ENCODE results near the gene RAI1. TPM values are rescaled to one million over a fixed set of nuclear protein-coding genes. Genes with fewer than 3 reads are reported as not detected.

Gene RAI1
- total RNA-seq, 1 donor from 2014 or later, result 20.4 TPM

DNA sequence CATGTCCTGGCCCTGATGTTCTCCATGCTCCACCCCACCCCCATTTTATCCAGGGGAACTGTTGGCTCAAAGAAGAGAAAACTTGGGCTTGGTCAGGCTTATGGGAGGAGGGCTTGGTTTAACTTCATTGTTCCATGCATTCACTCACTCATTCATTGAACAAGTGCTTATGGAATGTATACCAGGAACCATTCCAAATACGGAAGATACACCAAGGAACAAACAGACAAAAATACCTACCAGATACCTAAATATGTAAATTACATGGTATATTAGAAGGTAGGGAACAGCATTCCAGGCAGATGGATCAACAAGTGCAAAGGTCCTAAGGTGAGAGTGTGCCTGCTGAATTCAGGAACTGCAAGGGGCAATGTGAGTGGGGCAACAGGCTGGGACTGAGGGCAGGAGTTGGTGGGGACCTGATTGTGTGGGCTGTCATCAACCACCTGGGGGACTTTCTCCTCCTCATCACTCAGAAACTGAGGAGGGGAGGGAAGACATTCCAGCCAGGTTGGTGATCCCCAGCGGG, 39.9 kb downstream of the RAI1 start:
- ATAC-seq, result peak; percentile 9

DNA sequence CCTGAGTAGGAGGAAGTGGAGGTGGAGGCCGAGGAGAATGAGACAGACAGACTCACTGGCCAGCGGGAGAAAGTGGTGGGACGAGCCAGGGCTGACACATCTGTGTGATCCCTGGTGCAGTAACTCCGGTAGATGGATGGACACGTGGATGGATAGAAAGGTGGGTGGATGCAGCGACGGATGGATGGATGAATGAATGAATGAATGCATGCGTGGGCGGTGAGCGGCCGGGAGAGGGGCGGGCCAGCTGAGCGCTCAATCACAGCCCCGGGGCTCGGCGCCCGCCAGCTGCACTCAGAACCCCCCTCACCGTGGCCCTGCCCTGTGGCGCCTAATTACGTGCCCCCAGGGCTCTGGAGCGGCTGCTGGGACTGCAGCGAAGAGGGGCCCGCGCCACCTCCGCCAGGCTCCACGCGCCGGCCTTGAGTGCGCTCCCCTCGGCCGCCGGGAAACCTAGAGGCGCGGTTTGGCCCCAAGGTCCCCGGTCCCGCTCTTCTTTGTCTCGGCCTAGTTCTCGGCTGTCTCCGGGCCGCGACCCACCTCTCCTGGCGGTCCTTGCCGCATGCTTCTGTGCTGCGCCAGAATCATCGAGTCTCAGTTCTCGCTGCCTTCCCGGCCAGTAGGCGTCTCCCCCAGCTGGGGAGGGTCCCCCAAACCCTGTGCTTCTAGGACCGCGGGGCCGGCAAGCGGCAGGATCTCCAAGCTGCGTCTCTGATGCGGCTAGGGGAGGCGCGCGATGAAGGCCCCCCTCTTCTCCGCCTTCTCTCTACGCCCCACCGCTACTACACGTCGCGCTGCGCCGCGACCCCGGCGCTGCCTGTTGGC, 41.0 kb downstream of the RAI1 start:
- ATAC-seq, result no peak

DNA sequence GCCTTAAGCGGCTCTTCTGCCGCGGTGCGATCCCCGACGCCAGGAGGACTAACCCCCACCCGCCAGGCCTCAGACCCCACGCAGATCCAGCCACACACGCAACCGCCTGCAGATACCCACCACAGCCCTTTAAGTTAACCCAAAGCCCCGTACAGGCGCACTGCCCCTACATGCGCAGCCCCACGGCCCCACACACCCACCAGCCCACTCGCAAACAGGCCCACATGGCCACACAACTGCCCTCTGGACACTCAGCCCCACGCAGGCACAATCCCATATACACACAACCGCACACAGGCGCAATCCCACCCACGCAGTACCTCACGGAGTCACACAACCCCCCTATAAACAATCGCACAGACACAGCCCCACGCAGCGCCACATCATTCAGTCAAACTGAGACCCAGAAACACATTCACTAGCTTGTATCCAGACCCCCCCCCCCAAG, 41.7 kb downstream of the RAI1 start:
- ATAC-seq, result no peak

DNA sequence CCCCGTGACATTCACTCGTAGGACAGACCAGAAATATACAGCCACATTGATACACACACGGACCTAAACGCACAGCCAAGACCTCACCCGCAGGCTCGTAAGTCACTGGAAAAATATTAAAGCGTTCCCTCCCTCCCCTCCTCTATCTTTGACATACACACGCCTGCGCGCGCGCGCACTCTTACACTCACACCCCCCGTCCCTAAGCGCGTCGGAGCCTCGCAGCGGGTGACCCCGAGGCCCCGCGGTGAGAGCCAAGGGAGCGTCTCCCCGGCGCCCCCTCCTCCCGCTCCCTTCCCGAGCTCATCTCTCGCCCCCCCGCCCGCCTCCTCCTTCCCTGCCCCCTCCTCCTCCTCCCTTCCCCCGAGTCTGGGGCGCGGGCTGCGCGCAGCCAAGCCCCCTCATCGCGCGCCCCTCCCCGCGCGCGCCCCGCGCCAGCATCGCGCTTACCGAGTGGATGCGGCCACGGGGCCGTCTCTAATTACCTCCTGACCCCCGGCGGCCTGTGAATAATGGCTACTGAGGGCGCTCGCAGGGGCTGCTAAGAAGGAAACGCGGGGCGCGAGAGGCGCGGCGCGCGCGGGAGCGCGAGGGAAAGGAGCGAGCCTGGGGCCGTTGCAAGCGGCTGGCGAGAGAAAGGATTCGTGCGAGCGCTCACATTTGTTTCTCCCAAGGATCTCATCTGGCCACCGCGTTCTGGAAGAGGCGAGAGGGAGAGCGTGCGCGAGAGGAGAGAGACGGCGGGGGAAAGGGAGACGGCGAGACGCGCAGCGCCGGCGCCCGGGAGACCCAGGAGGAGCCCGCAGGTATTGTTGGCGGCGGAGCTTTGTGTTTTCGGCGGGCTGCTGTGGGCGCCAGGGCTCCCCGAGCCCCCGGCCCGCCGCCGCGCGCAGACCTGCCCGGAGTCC, 42.4 kb downstream of the RAI1 start:
- peak; percentile 16 for ATAC-seq

DNA sequence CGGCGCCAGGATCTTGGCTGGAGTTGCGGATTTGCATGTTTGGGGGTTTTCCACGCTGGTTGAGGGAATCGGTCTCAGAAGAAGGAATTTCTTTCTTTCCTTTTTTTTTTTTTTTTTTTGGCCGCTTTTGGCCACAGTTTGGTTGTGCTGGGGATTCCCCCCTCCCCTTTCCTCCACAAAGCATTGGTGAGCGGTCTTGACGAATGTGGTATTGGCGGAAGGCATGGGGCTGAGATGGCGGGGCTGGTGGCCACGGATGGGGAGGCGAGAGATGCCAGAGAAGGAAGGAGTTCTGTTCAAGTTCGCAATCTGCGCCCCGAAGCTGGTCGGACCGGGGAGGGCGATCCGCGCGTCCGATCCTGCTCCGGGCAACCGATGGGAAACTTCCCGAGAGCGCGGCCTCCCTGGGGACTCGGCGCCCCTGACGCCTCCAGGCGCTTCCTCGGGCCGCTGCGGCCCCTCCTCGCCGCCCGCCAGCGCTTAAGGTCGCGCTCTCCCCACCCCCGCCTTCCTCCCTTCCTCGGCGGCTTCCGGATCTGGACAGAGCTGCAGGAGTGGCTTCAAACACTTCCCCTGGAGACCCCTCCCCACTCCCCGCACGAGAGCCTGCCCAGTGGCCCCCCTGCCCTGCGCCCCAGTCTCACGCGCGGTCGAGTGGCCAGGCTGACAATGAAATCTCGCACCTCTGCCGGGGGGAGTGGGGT, 43.2 kb downstream of the RAI1 start:
- ATAC-seq, result no peak

DNA sequence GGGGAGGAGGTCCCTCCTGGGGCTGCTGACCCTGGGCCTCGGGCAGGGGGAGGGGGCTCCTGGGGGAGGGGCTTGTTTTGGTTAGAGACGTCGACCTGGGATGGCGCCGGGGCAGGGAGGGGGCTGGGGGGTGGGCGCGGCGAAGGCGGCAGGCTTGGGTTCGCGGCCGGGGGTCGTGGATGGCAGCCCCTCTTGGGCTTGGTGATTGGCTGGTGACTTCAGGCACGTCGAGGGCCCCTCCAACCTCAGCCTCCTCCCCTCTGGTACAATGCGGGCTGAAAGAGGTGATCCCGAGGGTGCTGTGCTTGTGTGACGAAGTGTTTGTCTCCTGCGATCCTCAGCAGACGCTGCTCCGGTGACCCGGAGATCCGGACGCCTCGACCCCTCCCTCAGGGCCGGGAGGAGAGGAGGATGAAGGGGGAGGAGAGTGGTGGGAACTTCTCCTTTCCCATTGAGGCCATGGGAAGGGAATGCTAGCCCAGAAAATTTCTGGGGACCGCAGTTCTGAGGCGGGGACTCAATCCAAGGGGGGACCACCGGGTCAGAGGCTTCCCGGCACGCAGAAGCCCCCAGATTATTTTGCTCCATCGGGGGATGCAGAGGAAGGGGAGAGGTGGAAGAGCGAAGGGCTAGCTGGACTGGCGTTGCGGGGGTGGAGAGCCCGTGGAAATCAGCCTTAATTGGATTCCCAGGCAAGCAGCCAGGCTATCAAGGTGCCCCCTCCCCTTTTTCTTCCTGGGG, 43.9 kb downstream of the RAI1 start:
- no peak for ATAC-seq

DNA sequence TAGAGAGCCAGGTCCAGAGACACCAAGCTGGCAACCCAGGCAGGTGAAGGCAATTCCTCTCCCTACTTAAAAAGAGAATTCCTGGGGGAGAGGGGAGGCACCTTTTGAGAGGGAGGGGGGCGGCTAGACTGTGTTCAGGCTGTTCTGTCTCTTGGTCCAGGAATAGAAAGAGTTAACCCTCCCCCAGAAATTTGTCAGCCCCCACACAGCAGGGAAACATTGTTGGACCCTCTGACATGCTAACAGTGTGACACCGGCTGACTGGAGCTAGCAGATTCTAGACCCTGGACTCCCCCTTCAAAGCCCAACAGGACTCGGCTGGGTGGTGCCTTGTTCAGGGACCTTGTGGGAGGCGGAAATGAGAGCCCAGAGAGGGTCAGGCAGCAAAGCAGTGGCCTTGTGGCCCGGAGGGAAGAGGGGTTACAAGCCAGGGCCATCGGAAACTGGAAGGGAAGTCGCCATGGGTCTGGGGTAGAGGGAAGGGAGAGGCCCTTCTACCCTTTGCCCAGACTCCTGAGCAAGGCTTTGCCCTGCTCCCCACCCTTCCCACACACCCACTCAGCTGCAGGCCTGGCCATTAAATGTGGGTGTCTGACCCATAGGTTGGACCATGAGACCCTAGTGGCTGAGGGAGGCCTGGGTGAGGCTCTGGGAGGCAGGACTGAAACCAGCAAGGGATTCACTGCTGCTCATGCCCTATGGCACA, 44.6 kb downstream of the RAI1 start:
- no peak for ATAC-seq

DNA sequence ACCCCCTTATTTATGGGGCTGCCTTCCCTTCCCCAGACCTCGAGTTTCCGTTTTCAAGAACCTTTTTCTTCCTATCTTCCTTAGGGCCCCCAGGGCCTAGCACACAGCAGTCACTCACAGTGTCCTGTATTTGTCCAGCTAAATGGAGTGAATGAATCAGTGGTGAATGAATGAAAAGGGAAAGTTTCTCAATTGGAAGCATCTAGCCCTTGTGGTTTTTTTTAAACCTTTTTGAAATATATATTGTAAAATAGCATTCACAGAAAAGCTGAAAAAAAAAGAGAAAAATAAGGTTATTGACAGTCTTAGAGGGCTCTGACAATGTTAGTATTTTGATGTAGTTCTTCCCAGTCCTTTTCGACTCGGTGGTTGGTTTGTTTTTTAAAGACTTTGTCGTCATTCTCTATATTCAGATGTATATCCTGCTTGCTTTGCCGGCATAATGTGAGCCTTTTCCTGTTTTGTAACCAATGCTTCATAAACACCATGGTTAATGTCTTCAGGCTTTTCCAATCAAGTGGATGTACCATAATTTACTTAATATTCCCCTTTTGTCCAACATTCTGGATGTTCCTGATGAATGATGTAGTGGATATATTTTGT, 45.3 kb downstream of the RAI1 start:
- no peak for ATAC-seq

DNA sequence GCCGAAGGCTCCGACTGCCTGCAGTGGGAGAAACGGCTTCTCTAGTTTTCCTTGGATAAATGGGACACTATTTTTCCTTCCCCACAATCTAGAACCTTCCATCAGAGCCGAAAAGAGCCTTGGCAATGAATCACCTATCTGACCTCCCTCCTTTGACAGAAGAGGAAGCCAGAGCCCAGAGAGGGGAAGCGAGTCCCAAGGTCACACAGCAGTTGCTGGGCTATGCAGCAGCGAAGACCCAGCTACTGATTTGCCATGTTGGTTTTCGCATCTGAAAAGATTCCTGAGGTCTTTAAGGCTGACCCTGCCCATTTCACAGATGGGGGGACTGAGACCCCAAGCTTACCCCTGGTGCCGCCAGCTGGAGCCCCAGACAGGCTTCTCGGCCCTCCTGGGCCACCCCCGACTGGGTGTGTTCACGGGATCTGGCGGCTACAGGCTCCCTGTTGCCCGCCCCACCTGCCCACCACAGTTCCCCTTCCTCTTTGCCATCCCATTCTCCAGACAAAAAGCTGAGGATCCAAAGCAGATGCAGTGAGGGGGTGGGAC, 45.9 kb downstream of the RAI1 start:
- no peak for ATAC-seq

DNA sequence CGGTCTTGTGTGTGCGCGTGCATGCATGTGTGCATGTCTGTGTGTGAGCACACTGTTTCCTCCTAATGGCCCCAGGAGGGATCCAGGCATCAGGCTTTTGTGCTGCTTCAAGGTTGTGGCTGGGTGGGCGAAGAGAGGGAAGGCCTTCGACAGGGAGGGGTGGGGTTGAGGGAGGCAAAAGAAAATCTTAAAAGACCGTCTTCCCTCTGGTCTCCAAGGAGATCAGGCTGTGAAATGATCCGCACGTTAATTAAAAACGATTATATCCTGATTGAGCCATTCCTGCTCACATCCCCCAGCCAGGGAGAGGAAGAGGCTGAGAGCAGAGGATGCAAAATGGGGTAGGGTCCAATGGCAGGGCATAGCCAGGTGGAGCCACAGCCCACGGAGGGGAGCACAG, 46.9 kb downstream of the RAI1 start:
- ATAC-seq, result no peak

DNA sequence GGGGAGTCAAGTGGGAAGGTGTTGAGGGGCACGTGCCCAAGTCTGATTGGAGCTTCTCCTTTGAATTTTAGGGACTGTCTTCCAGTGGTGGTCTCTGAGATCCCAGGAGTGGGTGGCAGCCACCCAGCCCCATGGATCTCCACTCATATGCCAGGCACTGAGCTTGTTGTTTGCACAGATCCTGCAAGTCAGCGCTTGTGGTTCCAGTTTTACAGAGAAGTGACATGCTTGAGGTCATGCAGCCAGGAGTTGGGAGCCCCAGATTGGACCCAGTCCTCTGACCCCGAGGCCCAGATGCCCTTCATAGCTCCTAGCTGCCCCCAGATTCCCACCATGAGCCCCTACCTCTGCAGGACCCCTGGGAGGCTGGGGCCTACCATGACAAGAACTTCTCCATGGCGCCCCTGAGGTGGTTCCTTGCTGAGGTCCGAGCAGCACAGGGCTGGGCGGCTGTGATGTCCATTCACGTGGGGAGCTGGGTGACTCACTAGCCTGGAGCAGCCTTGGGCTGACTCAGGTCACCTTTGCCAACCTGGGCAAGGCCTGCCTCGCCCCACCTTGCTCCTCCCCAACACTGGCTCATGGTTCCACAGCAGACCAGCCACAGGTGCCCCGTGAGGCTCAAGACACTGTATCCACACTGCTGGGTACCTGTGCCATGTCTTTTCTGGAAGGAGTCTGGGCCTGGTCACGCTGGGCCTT, 47.4 kb downstream of the RAI1 start:
- peak; percentile 87 for ATAC-seq

DNA sequence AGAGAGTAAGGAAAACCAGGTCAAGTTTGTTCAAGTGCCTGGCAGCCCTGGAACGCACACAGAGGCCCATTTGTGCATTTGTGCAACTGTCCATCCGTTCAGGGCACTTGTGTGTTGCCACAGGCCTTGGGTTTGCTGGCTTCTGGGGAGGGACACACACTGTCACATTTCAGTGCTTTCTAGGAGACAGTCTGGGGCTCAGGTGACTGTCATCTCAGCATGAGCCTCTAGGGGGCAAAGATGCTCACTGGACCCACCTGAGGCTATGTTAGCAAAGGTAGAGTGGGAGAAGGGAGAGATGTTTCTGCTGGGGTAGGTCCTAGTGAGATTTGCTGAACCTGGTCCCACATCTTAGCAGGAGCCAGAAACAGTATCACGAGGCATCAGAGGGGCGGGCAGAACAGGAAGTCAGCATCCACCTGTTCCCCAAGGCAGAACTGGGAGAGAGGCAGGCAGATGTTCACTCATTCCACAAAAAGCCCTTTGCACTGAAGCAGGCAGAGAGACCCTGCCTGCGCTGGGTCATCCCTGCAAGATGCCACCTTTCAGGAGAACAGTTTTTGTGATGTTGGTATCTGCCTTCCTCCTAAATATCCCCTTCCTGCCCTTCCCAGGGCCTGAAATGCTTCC, 48.5 kb downstream of the RAI1 start:
- ATAC-seq, result peak; percentile 49

DNA sequence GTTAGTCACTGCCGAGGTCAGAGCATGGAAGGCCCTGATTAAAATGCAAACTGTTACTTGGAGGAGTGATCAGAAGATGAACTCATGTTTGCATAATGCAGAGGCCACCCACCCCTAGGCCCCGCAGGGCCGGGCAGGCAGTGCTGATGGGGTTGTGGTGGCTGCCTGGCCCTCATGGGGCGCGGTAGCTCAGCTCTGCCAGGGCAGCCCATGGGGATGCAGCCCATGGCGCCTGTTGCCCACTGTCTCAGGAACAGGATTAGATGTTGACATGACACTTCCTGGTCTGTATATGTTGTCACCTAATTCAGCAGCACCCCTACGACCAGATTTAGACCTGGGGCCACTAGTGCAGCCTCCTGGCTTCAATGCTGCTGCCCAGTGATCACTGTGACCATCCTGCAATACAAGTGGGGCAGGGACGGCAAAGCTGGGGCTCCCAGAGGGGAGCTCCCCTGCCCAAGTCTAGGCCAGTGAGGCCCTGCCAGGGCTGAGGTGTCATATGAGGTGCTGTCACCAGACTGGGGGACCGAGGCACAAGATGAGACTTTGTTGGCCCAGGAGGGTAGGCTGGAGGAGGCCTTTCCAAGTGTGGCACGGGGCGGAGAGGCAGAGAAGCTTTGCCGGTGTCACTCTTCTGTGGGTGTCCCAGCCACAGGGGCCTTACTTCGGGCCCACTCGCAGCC, 49.1 kb downstream of the RAI1 start:
- ATAC-seq, result no peak

DNA sequence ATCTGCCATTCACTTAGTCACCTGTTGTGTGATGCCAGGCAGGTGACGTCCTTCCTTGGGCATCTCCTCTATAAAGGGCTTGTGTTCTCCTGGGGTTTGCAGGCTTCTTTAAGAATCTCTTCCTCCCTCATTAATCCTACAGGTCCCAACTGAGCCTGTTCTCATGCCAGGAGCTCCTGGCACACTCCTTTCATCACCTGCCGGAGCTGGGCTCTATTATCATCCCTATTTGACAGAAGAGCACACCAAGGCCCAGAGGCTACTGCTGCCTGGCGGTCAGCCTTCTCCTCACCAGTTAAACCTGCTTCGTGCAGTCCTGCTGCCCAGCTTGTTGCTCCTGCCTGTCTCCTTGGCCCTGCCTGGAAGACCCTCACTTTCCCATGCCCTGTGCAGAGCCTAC, 51.2 kb downstream of the RAI1 start:
- peak; percentile 36 for ATAC-seq

DNA sequence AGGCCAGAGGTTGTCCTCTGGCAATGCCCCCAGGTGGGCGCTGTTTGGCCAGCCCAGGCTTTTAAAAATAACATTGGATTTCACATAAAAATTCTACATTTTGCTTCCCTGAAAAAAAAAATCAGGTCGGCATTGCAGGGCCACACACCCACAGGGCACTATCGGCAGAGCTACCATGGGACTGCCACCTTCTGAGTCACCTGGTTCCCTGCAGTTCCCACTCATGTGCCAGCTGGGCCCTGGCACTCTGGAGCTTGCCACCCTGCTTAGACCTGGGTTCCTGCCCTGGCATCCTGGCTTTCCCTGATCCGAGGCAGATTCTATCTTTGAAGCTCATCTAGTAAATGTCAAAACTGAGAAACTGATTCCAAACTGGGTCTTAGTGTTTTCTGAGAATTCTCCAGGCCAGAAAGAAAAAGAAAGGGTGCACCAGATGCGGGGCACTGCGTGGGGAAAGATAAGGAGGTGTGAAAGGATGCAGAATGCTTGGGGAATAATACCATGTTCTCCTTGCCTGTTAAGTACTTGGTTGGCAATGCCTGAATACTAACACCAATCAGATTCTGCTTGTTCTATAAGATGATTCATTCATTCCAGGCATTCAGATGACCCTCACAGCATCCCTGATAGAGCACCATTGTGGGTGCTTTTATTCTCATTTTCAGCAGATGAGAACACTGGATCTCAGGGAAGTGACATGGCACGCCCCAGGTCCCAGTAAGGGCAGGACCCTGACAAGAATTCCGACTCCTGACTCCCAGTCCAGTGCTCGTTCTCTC, 51.8 kb downstream of the RAI1 start:
- ATAC-seq, result no peak

DNA sequence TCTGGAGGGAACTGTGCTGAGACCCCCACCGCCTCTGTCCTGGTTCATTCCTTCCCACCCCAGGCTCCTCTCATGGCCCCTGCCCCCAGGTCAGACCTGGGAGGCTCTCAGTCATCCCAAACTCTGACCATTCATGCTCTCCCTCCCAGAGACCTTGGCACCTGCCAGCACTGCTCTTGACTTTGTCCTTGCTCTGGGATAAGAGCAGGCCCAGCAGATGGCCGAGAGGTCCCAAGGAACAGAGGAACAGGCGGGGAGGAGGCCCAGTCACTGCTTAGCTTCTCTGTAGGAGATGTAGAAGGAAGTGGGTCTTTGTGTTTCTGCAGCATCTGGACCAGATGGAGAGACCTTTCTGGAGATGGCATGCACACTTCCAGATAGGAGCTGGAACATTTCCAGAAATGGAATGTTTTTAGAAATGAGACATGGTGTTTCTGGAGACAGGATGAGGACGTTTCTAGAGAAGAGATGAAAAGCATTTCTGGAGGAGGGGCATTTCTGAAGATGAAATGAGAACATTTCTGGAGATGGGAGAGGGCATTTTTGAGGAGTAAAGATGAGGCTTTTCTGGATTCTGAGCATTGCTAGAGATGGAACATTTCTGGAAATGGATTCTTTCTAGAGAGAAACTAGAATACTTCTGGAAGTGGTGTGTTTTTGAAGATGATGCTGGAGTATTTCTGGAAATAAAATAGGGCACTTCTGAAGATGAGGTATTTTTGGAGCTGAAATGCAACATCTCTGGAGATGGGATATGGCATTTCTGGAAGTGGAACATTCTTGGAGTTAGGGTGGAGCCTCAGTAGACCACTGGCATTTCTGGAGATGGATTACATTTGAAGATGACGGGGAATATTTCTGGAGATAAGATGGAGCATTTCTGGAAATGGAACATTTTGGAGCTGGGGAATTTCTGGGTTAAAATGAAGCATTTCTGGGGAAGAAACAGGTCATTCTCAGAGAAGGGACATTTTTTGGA, 55.2 kb downstream of the RAI1 start:
- ATAC-seq, result no peak
